Stimulated activated CD4-positive, alpha-beta T cell treated with anti-CD3 and anti-CD28 coated beads, Interleukin-1b, Interleukin-23, amount 100 ng/mL, for 4 hours (primary cell): ENCODE results near the gene INO80.

Source experiments
- DNase-seq, 2 donors: peaks; one replicate each; pipeline ENCODE4 v3.0.0-alpha.2; 2020; ENCODE audit warnings: low read depth in 2 of 2

INO80 gene

GRCh38 chr15:40949756-40950207 is 166.3 kb downstream of the INO80 start:
- DNase-seq, result no peak

GRCh38 chr15:40948706-40949473 is 167.2 kb downstream of the INO80 start:
- DNase-seq, result no peak

- DNase-seq, result no peak
Observed at GRCh38 chr15:40944510-40945296, 171.4 kb downstream of the INO80 start.

GRCh38 chr15:40943764-40944365 is 172.2 kb downstream of the INO80 start:
- no peak for DNase-seq

- no peak for DNase-seq
Observed at GRCh38 chr15:40942878-40943277, 173.2 kb downstream of the INO80 start.

GRCh38 chr15:40942337-40942854 is 173.7 kb downstream of the INO80 start:
- DNase-seq, result no peak

- peak in 1 of 2 donors; percentile 63 for DNase-seq
Observed at GRCh38 chr15:40941528-40942336, 174.3 kb downstream of the INO80 start.

GRCh38 chr15:40941068-40941527 is 175.0 kb downstream of the INO80 start:
- no peak for DNase-seq

GRCh38 chr15:40940296-40940801 is 175.7 kb downstream of the INO80 start:
- no peak for DNase-seq

GRCh38 chr15:40938536-40938870 is 177.6 kb downstream of the INO80 start:
- DNase-seq, result no peak

GRCh38 chr15:40937762-40938535 is 178.1 kb downstream of the INO80 start:
- no peak for DNase-seq

GRCh38 chr15:40936709-40937666 is 179.1 kb downstream of the INO80 start:
- no peak for DNase-seq

- DNase-seq, result no peak
Observed at GRCh38 chr15:40936234-40936708, 179.8 kb downstream of the INO80 start.

- no peak for DNase-seq
Observed at GRCh38 chr15:40934457-40934856, 181.6 kb downstream of the INO80 start.

GRCh38 chr15:40933517-40933902 is 182.6 kb downstream of the INO80 start:
- no peak for DNase-seq

- DNase-seq, result no peak
Observed at GRCh38 chr15:40932649-40933516, 183.2 kb downstream of the INO80 start.

GRCh38 chr15:40932156-40932555 is 183.9 kb downstream of the INO80 start:
- DNase-seq, result no peak
